Fibroblast of skin of right quadriceps (primary cell): ENCODE measurements around the gene GBP2.
"Not testable (repeated sequence)": the region's sequence is repeated elsewhere in the genome, so short reads cannot be mapped to it uniquely, and the experiment has no call there.

Experiments used
- DNase-seq: peaks from one replicate; pipeline ENCODE4 v3.0.0-alpha.2; 2013

Gene GBP2, protein sequence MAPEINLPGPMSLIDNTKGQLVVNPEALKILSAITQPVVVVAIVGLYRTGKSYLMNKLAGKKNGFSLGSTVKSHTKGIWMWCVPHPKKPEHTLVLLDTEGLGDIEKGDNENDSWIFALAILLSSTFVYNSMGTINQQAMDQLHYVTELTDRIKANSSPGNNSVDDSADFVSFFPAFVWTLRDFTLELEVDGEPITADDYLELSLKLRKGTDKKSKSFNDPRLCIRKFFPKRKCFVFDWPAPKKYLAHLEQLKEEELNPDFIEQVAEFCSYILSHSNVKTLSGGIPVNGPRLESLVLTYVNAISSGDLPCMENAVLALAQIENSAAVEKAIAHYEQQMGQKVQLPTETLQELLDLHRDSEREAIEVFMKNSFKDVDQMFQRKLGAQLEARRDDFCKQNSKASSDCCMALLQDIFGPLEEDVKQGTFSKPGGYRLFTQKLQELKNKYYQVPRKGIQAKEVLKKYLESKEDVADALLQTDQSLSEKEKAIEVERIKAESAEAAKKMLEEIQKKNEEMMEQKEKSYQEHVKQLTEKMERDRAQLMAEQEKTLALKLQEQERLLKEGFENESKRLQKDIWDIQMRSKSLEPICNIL

DNA sequence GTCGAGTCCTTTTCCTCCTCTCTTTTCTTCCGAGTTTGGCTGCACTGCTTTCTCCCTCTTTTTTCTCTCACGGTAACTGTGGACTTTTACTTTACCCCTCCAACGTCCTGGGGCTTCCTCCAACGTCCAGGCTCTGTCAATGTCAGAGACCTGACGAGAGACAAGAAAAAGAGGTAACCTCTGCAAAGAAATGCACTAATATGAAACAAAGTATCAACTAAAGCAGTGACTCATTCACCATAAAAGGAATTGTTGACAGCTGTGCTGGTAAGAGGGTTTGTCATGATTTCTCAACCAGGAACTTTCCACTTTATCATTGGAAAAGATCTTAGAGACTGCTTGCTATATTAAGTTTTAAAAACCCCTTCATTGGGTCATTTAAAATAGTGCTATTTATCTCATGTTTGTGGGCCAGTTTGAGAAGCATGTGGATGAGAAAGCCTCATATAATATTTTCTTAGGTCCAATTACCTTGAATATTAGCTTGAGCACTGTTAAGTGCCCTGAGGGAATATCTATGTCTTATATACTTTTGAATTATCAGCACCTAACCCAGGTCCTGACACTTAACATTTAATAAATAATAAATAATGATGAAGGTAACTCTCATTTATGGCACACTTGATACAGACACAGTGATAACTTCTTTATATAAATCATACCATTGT is at the start of gene GBP2:
TSS of gene GBP2 (minus strand) at position 202 of the 668 bp plus-strand sequence. CDS start 4,148 bp downstream, outside the sequence.
- peak; percentile 80 for DNase-seq

DNA sequence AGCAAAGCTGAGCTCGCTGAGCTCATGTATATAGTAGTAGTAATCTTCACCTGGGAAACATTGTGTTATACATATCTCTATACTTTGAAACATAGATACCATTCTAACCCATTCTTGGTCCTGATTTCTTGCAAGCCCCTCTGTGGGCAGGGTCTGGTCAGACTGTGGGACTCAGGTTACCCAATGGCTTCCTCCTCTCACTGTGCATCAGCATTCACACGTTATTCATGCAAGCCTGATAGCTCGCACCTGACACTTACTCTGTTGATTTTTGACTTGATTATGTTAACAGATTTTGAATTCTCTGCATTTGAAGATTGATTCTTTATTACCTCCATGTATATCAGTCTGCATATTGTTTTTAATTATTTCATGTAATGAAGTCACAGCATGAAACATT is 48.6 kb upstream of the GBP2 start:
- DNase-seq = no peak

DNA sequence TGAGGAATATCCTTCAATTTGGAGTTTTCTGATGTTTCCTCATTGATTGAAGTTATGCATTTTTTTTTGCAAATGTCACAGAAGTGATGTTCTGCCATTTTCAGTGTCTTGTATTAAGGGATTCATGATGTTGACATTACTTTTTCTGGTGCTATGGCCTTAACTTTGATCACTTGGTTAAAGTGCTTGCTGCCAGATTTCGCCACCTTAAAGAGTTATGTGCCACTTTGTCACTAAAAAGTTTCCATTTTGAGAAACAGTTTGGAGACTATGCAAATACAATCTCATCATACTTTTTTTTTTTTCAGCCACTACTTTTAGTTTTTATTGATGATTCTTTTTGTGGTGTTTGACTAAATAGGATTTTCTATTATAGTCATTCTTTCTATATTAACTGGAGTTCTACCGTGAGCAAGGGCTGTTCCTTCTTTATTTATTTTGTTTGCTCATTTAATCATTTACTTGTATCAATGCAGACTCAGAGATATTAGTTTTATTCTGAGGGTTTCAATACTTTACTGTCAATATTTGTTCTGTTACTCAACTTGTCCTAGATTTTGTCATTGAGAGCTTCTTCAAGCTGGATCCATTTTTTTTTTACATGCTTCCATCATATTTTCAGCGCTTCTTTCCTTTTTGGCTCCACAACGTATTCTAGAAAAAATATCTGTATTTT is 46.7 kb upstream of the GBP2 start:
- no peak for DNase-seq

DNA sequence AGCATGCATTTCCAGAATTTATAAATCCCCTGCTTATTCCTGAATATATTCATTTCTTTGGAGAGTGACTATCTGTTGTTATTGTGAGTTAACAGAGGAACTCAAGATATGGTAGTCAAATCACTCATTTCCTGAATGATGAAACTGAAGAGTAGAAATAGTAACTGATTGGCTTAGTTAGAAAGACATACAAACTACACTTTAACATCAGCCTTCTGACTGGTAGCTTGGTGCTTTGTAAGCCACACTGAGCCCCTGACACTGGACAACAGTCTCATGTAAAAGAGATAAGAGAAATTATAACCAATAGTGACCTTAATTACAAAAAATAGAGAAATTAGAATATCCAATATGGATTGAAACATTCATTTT is 45.1 kb upstream of the GBP2 start:
- DNase-seq = no peak

DNA sequence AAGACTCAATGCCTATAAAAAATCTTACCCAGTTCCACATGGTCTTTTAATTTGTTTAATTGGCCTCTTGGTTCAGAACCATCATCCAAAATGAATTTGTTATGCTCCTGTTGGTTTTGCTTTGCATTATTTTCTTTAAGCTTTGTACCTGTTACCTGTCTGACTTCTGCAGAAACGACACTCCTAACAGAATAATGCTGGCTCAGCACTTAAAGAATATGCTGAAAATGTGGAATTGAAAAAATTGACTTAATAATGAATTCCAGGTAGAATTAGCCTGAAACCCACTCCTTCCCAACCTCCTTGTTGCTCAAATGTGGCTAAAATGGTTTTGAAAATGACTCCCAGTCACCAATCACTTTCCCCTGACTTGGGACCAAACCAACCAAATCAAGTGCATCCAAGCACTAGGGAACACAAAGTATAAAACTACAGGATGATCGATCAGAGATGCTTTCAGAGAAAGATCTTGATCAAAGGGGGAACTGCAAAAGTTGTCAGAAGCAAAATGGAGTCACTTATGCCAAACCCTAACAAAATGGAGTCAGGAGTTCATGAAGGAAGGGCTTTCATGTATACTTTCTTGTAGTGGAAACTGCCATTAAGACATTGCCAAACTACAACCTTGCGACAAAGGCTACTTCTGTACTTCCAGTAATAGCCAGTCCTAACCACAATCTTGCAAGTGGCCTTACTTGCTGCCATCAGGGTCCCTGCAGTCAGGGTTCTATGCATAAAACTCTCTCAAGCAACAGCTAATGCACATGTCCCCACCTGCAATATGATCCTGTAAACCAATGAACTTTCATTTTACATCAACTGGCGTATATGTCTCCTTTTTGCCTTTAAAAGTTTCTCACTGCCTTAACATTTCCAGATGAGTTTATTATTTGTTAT is 44.5 kb upstream of the GBP2 start:
- no peak for DNase-seq

DNA sequence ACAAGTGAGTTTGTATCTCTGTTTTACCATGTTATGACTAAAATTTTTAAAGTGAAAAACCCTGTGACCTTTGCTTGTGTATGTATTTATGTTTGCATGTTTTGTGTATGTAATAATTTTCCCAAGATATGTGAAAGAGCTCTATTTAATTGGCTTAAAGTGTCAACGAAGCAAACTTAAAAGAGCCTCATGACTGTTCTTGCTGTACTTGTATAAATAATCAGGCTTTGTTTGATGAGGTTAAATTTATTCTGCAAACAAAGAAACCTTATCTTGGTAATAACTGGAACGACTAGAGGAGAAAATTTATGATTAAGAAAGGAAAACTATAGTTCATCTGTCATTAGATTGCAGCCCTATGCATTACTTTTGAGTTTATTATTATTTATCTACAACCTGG is 43.3 kb upstream of the GBP2 start:
- no peak for DNase-seq

DNA sequence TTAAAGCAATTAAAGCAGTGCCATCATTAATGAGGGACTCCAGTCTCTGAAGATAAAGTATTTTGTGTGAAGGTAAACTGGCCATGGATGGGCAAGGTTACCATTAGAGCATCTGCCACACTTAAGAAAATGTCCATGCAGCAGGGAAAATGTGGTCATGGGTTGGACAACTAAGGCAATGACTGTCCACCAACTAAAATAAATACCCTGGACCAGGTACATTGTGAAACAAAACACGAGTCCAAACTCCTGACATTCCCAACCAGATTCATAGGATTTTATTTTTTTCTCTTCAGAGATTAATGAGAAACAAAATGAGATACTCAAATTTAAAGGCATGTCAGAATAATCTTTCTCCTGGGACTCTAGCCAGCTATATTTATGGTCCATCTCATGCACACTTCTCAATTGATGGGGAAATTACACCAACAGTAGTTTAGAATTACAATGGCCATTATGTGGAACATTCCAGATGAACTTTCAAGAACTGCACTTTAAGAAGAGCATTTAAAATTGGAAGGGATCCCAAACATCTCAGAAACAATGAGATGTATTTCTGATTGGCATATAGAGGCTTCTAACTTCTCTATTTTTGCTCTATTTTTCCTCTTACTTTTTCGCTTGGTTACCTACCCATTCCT is 41.8 kb upstream of the GBP2 start:
- DNase-seq = no peak

DNA sequence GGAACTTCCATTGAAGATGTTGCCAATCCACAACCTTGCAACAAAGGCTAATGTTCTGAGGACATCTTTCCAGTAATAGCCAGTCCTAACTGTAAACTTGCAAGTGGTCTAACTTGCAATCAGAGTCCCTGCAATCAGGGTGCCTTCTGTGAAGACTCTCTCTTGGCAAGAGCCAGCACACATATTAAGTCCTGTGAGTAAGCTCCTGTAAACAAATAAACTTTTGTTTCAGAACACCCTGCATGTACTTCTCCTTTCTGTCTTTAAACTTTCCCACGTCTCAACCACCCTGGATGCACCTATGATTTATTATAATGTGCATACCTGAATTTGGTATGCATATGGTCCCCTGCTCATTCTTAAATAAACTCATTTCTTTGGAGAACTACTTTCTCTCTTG is 40.8 kb upstream of the GBP2 start:
- no peak for DNase-seq

DNA sequence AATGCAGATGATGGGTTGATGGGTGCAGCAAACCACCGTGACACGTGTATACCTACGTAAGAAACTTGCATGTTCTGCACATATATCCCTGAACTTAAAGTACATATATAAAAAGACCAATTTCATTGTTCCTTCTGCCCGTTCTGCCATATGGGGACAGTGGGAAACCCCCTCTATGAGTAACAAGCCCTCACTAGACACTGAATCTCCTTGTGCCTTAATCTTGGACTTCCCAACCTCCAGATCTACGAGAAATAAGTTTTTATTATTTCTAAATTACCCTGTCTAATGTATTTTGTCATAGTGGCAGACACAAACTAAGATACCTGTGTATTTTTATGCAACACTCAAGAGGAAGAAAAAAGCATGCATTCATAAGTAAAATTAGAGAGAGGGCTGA is 39.9 kb upstream of the GBP2 start:
- no peak for DNase-seq

DNA sequence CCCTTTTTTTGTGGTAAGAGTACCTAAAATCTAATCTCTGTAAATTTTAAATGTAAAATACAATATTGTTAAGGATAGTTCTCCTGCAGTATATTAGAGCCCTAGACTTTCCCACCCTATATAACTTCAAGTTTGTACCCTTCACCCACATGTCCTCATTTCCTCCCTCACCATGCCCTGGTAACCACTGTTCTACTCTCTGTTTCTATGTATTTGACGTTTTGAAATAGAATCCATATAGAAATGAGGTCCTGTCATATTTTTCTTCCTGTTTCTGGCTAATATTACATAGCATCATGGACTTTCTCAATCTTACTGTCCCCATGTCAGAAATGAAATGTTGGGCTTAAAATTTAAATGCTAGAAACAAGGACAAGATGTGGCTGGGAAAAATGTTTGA is 25.1 kb upstream of the GBP2 start:
- no peak for DNase-seq

DNA sequence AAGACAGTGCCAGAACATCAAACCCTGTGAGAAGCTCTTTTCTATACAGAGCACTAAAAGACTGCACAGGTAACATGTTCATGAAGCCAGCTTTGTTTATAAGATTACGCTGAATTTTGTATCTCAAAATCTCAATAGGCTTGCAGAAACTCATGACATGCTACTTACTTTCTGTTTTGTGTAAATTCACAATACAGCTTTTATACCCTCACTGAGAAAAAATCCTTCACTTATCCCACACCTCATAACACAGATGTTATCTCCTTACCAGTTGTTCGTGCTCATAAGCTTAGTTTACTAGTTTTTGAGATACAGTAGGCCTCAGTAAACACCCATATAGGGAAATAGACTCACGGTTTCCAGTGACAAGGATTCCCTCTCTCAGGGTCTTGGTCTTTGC is 24.1 kb upstream of the GBP2 start:
- no peak for DNase-seq

DNA sequence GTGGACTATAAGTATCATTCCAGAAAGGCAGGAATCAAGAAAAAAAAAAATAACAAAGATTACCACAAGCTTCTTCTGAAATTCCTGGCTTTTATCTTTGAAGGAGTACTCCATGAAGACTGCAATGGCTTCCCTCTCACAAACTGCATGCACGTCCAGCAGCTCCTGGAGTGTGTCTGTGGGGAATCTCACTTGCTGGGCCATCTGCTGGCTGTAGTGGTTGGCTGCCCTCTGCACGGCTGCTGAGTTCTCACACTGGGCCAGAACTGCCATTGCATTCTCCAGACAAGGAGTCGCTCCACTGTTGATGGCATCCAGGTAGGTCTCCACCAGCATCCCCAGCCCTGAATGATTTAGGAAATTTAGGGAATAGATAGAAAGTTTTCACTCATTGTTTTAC is 23.3 kb upstream of the GBP2 start:
- DNase-seq = peak; percentile 15

DNA sequence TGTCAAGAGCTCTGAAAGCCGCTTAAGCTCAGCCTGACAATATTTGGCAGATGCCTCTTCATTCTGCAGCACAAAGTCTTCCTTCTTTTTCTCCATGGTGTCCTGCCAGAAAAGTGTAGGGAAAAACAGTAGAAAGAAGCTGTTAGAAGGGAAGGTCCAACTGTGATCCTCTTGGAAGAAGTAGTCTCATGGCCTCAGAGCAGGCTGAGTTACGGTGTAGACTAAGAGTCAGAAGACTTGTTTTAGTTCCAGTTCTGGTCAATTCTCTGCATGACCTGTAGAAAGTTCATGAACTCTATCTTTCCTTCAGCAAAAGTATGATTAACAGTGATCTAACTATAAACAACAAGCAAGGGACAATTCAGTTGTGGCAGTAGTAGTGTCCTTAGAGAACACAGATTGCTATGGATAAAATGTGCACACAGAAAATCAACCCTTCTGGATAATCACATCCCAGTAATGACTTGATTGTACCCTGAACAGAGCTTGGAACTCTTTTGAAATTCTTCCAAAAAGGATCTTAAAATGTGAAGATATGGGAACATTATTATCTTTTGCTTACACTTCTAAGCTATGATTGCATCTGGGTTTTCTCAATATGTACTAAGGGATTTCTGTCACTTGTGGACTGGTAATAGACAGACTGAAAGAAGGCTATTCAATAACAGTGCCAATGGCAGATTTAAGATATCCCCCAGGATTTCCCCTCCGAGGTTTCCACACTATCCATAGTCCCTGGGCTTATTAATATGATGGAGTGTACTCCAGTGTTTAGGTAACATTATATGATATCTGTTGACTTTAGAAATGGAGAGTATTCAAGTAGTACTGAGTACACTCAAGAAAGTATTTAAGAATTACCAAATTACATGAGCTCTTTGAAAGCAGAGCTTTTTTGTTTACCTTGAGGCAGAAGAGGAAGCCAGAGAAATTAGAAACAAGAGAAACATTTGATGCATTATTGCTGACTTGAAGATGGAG is 22.1 kb upstream of the GBP2 start:
- no peak for DNase-seq

DNA sequence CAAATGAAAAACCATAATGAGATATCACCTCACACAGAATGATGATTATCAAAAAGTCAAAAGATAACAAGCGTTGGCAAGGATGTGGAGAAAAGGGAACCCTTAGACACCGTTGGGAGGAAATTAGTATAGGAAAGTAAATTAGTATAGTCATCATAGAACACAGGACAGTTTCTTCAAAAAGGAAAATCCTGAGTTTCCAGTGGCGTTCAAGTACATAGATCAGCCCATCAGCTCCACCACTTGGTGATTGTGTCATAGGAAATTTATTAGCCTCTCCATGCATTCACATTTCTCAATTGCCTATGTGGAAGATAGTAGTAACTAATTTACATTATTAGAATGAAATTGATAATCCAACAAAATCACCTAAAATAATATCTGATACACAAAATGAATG is 20.8 kb upstream of the GBP2 start:
- DNase-seq = no peak

DNA sequence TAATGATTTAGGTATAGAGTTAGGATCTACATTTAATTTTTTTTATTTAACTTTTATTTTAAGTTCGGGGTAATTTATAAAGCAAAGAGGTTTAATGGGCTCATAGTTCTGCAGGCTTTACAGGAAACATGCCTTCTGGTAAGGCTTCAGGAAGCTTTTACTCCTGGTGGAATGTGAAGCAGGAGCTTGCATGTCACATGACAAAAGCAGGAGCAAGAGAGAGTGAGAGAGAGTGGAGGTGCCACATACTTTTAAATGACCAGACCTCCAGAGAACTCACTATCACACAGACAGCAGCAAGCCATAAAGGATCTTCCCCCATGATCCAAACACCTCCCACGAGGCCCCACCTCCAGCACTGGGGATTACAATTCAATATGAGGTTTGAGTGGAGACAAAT is 17.6 kb upstream of the GBP2 start:
- DNase-seq = no peak

DNA sequence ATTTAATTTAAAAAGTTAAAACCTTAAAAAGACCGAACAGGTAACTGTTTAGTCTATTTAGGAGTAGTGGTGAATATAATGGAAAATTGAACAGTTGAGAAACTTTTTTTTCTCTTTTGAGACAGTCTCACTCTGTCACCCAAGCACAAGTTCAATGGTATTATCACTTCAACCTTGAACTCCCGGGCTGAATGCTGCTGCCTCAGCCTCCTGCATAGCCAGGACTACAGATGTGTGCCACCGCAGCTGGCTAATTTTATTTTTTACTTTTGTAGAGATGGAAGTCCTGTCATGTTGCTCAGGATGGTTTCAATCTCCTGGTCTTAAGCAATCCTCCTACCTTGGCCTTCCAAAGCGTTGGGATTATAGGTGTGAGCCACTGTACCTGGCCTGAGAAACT is 16.2 kb upstream of the GBP2 start:
- no peak for DNase-seq

DNA sequence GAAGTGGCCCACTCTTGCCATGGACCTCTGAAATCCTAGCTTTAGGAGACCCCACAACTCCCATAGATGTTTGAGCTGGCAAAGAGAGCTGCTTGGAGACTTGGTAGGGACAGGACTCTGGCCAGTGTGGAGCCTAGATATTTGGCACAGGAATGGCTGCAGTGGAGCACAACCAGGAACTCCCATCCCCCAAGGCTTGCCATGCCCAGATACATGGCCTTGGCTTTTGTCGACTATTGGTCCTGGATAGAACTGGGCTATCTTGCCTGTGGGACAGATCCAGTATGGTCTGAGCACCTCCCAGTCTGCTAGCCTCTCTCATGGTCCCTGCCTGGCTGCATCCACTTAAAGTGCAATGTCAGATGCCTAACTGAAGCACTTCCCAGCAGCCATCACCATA is 7.8 kb upstream of the GBP2 start:
- DNase-seq = no peak

DNA sequence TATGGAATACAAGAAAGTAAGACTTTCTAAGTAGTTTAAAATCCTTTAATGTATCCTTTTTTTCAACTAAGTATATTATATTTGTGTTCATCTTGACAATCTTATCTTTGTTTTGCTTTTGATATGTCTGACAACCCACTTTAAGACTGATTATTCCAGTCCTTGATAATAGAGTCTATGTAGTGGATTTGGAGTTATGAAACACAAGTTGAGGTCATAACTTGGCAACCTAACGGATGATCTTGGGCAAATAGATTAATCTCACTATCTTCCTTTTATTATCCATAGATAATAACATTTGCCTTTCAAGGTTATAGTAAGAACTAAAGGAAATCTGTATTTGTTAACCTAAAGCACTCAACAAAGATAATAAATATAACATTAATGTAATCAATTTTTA is 4.8 kb upstream of the GBP2 start:
- DNase-seq = no peak

DNA sequence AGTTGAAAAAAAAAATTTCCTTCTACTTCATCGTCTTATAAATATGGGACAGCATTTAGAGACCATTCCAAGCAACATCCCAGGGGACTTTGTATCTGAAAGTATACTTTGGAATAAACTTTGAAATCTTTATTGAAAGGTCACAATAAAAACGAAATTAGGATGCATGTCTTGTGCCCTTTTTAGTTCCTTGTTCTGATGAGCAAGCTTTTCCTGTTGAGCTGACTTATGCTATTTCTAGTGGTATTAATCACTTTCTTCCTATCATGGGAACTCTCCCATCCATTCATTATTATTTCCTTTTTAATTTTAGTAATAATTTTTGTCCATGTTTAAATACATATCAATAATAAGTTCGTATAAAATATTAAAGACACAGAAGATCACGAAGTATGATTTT is 4.0 kb upstream of the GBP2 start:
- DNase-seq = no peak

DNA sequence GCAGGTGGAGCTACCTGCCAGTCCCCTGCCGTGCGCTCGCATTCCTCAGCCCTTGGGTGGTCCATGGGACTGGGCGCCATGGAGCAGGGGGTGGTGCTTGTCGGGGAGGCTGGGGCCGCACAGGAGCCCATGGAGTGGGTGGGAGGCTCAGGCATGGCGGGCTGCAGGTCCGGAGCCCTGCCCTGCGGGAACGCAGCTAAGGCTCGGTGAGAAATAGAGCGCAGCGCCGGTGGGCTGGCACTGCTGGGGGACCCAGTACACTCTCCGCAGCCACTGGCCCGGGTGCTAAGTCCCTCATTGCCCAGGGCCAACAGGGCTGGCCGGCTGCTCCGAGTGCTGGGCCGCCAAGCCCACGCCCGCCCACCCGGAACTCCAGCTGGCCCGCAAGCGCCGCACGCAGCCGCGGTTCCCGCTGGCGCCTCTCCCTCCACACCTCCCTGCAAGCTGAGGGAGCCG is 2.1 kb upstream of the GBP2 start:
- not testable (repeated sequence) for DNase-seq
